Measurements from ENCODE around the gene FLNC. TPM values are rescaled to one million over a fixed set of nuclear protein-coding genes. Genes with fewer than 3 reads are reported as not detected.

FLNC gene, protein sequence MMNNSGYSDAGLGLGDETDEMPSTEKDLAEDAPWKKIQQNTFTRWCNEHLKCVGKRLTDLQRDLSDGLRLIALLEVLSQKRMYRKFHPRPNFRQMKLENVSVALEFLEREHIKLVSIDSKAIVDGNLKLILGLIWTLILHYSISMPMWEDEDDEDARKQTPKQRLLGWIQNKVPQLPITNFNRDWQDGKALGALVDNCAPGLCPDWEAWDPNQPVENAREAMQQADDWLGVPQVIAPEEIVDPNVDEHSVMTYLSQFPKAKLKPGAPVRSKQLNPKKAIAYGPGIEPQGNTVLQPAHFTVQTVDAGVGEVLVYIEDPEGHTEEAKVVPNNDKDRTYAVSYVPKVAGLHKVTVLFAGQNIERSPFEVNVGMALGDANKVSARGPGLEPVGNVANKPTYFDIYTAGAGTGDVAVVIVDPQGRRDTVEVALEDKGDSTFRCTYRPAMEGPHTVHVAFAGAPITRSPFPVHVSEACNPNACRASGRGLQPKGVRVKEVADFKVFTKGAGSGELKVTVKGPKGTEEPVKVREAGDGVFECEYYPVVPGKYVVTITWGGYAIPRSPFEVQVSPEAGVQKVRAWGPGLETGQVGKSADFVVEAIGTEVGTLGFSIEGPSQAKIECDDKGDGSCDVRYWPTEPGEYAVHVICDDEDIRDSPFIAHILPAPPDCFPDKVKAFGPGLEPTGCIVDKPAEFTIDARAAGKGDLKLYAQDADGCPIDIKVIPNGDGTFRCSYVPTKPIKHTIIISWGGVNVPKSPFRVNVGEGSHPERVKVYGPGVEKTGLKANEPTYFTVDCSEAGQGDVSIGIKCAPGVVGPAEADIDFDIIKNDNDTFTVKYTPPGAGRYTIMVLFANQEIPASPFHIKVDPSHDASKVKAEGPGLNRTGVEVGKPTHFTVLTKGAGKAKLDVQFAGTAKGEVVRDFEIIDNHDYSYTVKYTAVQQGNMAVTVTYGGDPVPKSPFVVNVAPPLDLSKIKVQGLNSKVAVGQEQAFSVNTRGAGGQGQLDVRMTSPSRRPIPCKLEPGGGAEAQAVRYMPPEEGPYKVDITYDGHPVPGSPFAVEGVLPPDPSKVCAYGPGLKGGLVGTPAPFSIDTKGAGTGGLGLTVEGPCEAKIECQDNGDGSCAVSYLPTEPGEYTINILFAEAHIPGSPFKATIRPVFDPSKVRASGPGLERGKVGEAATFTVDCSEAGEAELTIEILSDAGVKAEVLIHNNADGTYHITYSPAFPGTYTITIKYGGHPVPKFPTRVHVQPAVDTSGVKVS (N-terminal part only)
- total RNA-seq (2016; rRNA removed; fragmentation: Illumina TruSeq; extraction: Trizol) (0.01 and 0.02 TPM in 2 replicates), polyA plus RNA-seq (2011; rRNA removed) (0.01 TPM in 1 of 2 replicates, not detected in the other), polyA minus RNA-seq (2011; rRNA and poly(A)+ RNA removed; ENCODE audit: low replicate concordance) (0.16 and 0.19 TPM in 2 replicates), Bru-seq, nascent RNA (not detected), BruChase-seq, experiment 1, labeled RNA remaining after a 6-hour chase (percentile 4 among the genes with signal in this experiment), BruChase-seq, experiment 2, labeled RNA remaining after a 2-hour chase (not detected)
- not detected in 2 replicates for total RNA-seq (2016; cell fraction: cytosol; rRNA removed; fragmentation: Illumina TruSeq; extraction: Trizol; ENCODE audit: low read depth)
- total RNA-seq (2016; cell fraction: insoluble cytoplasmic fraction; rRNA removed; fragmentation: Illumina TruSeq; extraction: Trizol) = under 0.01 TPM in 1 of 2 replicates, not detected in the other
- total RNA-seq (2016; cell fraction: membrane; rRNA removed; fragmentation: Illumina TruSeq; extraction: Trizol) = not detected in 2 replicates
- total RNA-seq (2016; cell fraction: nucleus; rRNA removed; fragmentation: Illumina TruSeq; extraction: Trizol) = 0.06 TPM in 1 of 2 replicates, not detected in the other
- 0.01 TPM in 2 replicates for polyA plus RNA-seq (2011; cell fraction: cytosol; rRNA removed)
- polyA plus RNA-seq (2011; cell fraction: nucleus; rRNA removed) = 0.02 and 0.05 TPM in 2 replicates
- 0.01 TPM in 1 of 2 replicates, not detected in the other for polyA plus RNA-seq (2012)
- not detected in 2 replicates for polyA plus RNA-seq (2016; cell fraction: cytosol; fragmentation: Illumina TruSeq; extraction: Trizol; ENCODE audit: low read depth)
- not detected in 2 replicates for polyA plus RNA-seq (2016; cell fraction: insoluble cytoplasmic fraction; fragmentation: Illumina TruSeq; extraction: Trizol; ENCODE audit: low read depth)
- not detected in 2 replicates for polyA plus RNA-seq (2016; cell fraction: membrane; fragmentation: Illumina TruSeq; extraction: Trizol; ENCODE audit: low read depth)
- polyA plus RNA-seq (2016; cell fraction: nucleus; fragmentation: Illumina TruSeq; extraction: Trizol; ENCODE audit: insufficient read depth, low read depth) = not detected in 2 replicates
- 0.09 and 0.10 TPM in 2 replicates for polyA minus RNA-seq (2011; cell fraction: cytosol; rRNA and poly(A)+ RNA removed)
- under 0.01 TPM in 1 of 2 replicates, not detected in the other for polyA minus RNA-seq (2011; cell fraction: nucleus; rRNA and poly(A)+ RNA removed)
- long read RNA-seq, experiment 1 = 0 reads
- long read RNA-seq, experiment 2 = 0 reads

DNA sequence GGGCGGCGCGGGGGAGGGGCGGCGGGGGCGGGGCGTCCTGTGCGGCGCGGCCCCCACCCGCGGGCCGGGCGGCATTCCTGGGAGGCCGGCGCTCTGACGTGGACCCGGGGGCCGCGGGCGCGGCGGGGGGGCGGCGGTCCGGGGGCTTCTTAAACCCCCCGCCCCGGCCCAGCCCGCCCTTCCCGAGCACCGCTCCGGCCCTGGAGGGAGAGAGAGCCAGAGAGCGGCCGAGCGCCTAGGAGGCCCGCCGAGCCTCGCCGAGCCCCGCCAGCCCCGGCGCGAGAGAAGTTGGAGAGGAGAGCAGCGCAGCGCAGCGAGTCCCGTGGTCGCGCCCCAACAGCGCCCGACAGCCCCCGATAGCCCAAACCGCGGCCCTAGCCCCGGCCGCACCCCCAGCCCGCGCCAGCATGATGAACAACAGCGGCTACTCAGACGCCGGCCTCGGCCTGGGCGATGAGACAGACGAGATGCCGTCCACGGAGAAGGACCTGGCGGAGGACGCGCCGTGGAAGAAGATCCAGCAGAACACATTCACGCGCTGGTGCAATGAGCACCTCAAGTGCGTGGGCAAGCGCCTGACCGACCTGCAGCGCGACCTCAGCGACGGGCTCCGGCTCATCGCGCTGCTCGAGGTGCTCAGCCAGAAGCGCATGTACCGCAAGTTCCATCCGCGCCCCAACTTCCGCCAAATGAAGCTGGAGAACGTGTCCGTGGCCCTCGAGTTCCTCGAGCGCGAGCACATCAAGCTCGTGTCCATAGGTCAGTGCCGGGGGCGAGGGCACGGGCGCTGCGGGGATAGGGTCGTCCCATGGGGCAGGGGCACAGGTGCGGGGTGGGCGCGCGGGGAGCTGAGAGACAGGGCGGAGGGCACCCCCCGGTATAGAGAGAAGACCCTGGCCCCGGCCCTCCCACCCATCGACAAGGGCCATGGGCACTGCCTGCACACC is at the start of gene FLNC:
Gene FLNC (plus strand): TSS at position 176 of the 947 bp plus-strand sequence. CDS start 232 bp downstream, at position 408.
- ChIA-PET CTCF (ENCODE audit: low intra/inter-chr PET ratio, low total read pairs) (no interaction called here), POLR2A (no interaction called here)
- Histone ChIP-seq H3K9ac (ENCODE audit: insufficient read depth, low read depth, low read length) (no peak within 1 kb of the TSS), H4K20me1 (ENCODE audit: insufficient read depth, low read length) (no peaks in the 10 kb centered on the region), H3K4me2 (ENCODE audit: low read depth, low read length) (no peak within 1 kb of the TSS), H2AFZ (ENCODE audit: low read length) (no peak within 1 kb of the TSS), H3K4me3 (replicated peaks in 1 of 3; ENCODE audit: insufficient read depth in 1 of 3, low read depth in 2 of 3, low read length in 3 of 3) (no peak within 1 kb of the TSS), H3K9me3 (ENCODE audit: low read length) (no peaks in the 10 kb centered on the region), H3K79me2 (ENCODE audit: insufficient read depth, low read length) (no peaks in the 10 kb centered on the region), H3K36me3 (replicated peaks in 1 of 2; ENCODE audit: control insufficient read depth in 1 of 2, insufficient read depth in 2 of 2, low read length in 2 of 2) (no peaks in the 10 kb centered on the region), H3K4me1 (ENCODE audit: insufficient read depth, low read length) (peaks cover 42% of the 10 kb centered on the region), H3K27ac (ENCODE audit: extremely low read length, insufficient read depth, low read length) (no peak within 1 kb of the TSS), H3K27me3 (ENCODE audit: control insufficient read depth in 1 of 2, insufficient read depth in 2 of 2, low read length in 2 of 2) (peaks cover 3 to 25% of the 10 kb centered on the region in 2 experiments; a peak in 4 of 5 replicates)
- ATAC-seq (no peak), DNase-seq (ENCODE audit: low spot score) (no peak), FAIRE-seq (no peak)
- in situ Hi-C loops (cut with HindIII; ENCODE audit: extremely low pct_ligation_motif_present, low pct_unique_long_range_greater_than_20kb) = no loop called here
- intact Hi-C loops (cut with micrococcal nuclease; ENCODE audit: unreplicated experiment) = no loop called here
- no TSS peak for BruUV-seq (replicated peaks)
- 94% methylated on average over 80 of the region's 109 CpGs for WGBS (ENCODE audit: low lambda C conversion rate)
- TF ChIP-seq ZNF431 (CRISPR knock-in tag; IDR thresholded peaks at IDR 0.05; ENCODE audit: borderline replicate concordance, low read depth) (no peak), LCORL (IDR thresholded peaks at IDR 0.05) (no peak), LCORL (CRISPR knock-in tag; IDR thresholded peaks at IDR 0.05) (no peak), GATA4 (IDR thresholded peaks at IDR 0.05; ENCODE audit: borderline replicate concordance, low read depth) (no peak), ZSCAN12 (CRISPR knock-in tag; IDR thresholded peaks at IDR 0.05) (no peak), DDIT3 (CRISPR knock-in tag; IDR thresholded peaks at IDR 0.05) (no peak), ZNF691 (CRISPR knock-in tag; IDR thresholded peaks at IDR 0.05; ENCODE audit: borderline replicate concordance, low read depth) (no peak)
- TF ChIP-seq, protein P1, sequence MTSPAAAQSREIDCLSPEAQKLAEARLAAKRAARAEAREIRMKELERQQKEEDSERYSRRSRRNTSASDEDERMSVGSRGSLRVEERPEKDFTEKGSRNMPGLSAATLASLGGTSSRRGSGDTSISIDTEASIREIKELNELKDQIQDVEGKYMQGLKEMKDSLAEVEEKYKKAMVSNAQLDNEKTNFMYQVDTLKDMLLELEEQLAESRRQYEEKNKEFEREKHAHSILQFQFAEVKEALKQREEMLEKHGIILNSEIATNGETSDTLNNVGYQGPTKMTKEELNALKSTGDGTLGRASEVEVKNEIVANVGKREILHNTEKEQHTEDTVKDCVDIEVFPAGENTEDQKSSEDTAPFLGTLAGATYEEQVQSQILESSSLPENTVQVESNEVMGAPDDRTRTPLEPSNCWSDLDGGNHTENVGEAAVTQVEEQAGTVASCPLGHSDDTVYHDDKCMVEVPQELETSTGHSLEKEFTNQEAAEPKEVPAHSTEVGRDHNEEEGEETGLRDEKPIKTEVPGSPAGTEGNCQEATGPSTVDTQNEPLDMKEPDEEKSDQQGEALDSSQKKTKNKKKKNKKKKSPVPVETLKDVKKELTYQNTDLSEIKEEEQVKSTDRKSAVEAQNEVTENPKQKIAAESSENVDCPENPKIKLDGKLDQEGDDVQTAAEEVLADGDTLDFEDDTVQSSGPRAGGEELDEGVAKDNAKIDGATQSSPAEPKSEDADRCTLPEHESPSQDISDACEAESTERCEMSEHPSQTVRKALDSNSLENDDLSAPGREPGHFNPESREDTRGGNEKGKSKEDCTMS (CRISPR knock-in tag; conservative IDR thresholded peaks at IDR 0.05) = no peak
